SIG-M5 treated with dmso at 0.1 percent for 504 hours (cell line): ENCODE results near the gene TRMT2A.

Experiments
- DNase-seq: peaks from one replicate; lab custom pipeline; 2025; ENCODE audit not compliant: unreplicated experiment; lab: John Stamatoyannopoulos, UW

Gene TRMT2A

DNA sequence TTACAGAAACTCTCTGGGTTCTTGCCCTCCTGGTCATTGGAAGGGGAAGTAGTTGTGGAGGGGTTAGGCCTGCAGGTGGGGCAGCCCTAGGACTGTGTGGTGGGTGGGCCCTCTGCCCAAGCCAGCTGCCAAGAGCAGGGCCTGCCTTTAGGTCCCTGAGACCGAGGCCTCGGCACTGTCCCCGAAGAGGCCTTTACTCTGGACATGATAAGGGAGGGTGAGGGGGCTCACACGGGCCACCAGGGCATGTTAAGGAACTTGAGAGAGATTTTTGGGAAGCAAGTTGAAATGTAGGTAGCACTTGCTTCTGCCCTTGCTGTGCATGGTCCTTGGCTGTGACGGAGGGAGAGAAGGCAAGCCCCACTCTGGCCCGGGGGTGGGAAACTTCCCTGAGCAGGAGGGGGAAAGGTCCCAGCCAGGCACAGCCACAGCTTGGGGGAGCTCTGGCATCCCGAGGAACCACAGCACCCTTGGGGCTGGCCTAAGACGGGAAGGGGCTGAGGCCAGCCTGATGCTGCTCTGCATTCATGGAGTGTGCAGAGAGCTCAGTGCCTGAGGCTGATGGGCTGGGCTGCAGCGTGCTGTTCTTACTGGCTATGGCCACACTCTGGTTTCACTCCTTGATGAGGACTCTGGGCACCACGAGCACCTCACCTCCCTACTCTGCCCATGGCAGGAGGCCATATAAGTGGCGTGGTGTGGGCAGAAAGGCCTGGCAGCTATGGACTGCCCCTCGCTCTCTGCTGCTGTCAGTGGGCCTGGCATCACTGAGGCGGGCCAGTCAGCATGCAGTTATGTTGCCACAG lies 8.9 kb downstream of the TRMT2A start:
- no peak for DNase-seq

DNA sequence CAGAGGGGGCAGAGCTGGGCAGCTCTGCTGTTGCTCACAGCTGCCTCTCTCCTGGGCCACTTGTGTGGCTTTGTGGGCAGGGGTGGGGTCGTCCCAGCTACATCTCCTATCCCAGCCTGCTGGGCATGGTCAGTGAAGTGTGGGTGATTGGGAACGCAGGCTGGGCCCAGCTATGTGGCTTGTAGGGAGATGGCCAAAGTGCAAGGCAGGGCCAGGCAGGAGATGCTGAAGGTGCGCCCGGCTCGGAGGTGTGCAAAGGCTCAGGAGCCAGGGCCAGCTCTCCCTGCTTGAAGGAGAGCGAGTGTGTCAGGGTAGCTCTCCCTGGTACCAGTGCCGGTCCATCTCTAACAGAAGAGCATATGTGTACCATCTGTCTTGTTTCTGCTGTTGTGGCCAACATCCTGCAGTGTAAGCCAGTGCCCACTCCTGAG lies 9.5 kb downstream of the TRMT2A start:
- DNase-seq = no peak

DNA sequence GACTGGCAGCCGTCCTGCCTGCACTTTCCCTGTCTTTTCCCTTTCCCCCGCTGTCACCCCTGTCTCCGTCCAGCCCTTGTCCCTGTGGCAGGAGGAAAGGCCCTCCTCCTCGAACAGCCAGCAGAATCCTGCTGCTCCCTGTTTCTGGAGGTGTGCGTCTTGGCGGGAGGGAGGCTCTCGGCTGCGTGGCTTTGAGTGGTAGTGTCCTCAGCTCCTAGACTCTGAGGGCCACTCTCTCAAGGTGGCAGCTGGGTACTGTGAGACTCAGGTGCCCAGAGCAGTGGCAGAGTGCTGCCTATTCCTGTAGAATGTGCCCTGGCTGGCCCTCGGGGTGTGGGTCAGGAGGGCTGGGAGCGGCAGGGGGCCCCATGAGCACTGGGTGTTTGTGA lies 10.2 kb downstream of the TRMT2A start:
- DNase-seq = no peak

DNA sequence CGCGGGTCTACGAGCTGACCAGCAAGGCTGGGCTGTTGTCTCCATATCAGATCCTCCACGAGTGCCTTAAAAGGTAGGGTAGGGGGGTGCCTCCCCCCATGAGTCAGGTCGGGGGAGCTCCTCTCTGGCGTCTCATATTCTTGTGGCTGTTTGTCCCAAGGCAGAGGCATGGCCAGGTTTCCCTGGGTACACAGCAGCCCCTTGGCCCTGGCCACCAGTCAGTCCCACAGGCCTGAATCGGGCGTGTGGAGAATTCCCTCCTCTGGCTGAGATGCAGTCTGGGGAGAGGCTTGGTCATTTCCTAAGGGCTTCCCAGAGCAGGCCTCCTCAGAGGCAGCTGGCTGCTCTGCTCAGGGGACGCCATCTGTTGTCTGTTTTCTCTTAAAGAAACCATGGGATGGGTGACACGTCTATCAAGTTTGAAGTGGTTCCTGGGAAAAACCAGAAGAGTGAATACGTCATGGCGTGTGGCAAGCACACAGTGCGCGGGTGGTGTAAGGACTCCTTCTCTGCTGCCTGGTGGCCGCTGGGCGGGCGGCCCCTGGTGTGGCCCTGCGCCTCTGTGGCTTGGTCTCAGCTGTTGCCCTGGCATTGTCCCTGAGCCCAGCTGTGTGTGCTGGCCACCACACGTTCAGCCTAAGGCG lies 10.7 kb downstream of the TRMT2A start:
- no peak for DNase-seq

DNA sequence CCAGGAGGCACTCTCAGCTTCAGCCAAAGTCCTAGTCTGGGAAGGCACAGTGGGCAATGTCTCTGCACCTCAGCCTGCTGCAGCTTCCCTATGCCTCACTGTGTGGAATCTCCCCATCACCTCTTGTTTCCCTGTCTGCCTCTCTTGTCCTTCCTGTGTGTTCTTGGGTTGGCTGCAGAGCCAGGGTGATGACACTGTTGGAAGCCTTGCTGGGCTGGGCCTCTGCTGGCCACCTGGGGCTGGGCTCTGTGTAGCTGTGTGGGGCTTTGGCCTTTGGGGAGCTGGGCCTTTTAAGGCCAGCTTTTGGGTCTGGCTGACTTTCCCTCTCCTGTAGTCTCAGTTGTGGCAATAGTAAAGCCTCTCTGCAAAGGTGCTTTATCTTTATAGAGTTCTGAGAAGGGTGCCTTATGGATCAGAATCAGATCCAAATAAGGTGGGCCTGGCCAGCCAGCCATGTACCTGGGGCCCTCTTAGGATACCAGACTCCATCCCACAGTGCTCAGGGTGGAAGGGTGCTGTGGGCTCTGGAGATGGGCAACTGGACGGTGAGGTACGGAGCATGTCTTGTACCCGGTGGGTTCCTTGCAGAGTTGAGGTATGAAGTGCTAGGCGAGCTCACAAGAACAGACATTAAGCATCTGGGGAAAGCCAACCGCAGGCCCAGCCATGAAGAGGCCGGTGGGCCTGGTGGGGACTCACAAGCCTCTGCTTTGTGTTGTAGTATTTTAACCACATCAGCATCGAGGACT lies 11.4 kb downstream of the TRMT2A start:
- DNase-seq = no peak

DNA sequence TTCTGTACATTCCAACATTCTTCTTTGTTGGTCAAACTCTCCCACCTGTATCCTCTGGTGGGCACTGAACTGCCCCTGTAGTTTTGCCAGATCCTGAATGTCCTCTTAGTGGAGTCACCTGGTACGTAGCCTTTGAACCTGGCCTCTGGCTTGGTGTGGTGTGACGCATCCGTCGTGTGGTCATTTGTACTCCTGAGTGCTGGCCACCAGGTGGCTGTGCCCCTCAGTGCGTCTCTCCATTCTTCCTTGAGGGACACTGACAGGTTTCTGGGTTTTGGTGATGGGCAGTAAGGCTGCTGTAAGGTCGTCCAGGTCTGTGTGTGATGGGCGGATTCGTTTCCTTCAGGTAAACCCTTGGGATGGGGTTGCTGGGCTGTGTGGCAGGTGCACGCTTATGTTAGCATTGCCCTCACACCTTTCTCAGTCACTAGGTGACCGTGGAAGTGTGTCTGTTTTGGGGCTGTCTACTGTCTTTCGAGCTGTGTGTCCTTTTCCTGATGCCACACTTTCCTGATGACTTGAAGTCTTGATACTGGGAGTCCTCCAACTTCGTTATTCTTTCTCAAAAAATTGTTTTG lies 14.7 kb downstream of the TRMT2A start:
- DNase-seq = no peak

DNA sequence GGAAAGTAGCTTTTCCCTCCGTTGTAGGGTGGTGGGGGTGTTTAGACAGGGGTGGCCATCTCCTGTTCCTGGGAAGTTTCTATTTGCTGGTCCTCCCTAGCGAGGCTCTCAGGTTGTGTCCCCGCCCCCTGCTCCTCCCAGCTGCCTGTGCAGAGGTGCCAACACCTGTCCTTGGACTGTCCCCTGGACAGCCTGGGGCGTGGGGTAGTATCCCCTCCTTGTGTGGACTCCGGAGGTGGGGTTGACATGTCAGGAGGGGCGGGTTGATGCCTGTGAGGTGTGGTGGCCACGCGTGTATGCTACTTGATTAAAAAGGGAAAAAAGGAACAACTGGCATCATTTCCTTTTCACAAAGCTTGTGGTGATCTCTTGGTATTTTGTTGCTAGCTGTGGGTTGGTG lies 15.4 kb downstream of the TRMT2A start:
- DNase-seq = no peak

DNA sequence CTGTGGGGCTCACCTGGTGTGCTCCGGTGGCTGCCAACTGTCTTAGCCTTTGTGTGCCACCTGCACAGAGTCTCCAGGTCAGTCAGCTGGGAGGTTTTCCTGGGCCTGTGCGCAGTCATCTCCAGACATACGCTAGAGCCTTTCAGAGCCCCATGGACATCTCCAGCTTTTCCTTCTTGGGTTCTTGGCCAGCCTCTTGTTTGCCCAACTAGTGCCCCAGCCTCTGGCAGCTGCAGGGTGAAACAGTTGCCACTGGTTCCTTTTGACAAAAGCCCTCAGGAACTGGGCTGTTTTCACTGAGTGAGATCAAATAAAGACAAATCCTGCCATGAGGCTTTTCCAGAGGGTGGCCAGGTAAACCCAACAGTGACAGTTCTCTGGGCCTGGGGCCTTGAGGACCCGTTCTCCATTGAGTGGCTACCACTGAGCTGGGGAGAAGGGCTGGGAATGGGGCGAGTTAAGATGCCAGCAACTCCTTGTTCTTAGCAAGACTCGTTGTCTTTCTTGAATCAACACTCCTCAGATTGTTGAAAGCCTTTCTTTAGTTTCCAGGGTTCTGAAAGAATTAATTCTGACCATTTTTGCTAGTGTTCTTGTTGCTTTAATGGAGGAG lies 17.8 kb downstream of the TRMT2A start:
- DNase-seq = no peak

DNA sequence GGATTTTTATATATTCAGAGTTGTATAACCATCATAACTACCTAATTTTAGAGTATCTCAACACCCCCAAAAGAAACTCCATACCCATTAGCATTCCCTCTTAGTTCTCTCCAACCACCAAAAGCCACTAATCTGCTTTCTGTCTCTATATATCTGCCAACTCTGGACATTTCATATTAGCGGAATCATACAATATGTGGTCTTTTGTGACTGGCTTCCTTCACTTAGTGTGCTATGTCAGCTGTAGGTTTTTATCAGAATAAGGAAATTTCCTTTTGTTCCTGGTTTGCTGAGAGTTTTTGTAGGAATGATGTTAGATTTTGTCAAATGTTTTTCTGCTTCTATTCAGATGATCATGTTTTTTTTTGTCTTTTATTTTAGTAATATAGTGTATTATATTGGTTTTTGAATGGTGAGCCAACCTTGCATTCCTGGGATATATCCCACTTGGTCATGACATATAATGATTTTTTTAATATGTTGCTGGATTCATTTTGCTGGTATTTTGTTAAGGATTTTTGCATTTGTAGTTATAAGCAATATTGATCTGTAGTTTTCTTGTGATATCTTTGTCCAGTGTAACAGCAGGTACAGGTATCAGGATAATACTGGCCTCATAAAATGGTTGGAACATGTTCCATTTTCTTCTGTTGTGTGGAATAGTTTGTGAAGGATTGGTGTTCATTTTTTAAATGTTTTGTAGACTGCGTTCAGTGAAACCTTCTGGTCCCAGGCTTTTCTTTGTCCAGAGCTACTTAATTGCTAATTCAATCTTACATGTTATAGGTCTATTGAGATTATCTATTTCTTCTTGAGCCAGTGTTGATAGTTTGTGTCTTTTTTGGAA lies 20.2 kb downstream of the TRMT2A start:
- DNase-seq = no peak

DNA sequence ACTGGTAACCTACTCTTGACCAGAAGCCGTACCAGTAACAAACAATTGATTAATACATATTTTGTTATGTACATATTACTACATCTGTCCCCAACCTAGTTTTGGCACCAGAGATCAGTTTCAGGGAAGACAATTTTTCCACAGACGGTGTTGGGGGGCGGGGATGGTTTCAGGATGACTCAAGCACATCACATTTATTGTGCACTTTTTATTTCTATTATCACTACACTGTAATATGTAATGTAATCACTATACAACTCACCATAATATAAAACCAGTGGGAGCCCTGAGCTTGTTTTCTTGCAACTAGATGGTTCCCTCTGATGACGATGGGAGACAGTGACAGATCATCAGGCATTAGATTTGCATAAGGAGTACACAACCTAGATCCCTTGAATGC lies 21.5 kb downstream of the TRMT2A start:
- DNase-seq = no peak

DNA sequence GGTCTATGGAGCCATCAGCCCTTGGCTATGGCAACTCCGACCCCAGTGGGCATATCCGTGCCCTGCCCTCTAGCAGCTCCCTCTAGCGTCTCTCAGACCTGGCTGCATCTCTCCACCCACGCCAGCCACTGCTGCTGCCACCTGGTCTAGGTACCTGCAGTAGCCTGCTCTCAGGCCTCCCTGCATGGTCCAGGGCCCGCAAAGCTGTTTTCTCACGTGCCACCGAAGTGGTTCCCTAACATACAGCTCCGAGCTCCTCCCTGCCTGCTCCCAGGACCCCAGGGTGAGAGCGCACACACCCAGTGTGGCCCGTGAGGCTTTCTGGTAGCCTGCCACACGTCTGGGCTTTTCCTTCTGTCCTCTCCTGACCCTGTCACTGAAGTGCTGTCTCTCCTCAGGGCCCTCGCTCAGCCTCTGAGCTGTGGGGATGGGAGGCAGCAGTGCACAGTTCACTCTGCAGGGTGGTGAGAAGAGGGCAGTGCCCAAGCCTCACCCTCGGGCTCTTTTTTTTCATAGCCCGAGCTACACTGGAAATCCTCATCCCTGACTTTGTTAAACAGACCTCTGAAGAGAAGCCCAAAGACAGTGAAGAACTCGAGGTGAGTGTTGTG lies 22.7 kb downstream of the TRMT2A start:
- no peak for DNase-seq

DNA sequence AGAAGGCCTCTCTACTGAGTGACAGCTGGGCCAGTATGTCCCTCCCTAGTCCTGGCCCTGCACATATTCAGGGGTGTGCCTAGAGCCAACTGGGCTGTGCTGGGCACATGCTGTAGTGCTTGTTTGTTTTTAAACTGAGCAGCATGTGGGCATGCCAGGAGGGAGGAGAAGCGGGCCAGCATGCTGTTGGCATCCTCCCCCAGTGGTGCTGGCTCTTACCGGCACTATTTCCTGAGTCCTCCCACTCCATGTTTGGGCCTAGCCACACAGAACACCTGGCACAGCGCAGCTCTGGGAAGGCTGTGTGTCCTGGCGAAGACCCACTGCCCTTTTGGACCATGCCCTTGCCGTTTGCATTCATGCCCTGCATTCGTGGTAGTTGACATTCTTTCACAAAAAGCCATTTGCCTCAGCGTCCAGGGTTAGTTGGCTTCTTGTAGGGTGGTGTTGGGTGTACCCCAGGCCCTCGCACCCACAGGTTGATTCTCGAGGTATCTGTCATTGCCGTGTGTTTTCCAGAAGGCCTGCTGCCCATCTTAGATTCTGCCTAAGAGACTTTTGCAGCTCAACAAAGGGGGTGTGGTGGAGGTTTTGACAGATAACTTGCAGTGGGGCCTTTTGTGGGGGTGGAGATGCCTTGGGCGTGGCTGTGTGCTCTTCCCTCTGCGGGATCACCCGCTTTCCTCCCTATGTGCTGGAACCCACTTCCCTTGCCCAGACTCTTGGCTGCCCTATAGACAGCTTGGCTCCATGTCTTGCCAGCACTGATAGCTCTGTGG lies 23.4 kb downstream of the TRMT2A start:
- DNase-seq = no peak

DNA sequence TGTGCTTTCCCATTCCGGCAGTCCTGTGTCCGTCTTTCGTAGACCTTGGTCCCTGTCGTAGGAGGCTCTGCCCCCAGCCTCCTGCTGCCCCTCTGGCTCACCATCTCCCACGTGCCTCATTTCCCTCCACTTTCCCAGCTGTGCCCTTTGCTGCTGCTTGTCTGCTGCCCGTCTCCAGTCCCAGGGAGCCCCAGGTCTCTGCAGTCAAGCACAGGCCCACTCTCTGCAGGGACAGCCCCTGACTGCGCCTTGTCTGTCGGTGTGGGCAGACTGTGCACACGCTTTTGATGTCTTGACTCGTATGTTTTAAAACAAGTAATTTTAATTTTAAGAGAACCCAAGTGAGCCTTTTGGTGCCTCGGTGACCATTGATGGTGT lies 24.6 kb downstream of the TRMT2A start:
- DNase-seq = no peak

DNA sequence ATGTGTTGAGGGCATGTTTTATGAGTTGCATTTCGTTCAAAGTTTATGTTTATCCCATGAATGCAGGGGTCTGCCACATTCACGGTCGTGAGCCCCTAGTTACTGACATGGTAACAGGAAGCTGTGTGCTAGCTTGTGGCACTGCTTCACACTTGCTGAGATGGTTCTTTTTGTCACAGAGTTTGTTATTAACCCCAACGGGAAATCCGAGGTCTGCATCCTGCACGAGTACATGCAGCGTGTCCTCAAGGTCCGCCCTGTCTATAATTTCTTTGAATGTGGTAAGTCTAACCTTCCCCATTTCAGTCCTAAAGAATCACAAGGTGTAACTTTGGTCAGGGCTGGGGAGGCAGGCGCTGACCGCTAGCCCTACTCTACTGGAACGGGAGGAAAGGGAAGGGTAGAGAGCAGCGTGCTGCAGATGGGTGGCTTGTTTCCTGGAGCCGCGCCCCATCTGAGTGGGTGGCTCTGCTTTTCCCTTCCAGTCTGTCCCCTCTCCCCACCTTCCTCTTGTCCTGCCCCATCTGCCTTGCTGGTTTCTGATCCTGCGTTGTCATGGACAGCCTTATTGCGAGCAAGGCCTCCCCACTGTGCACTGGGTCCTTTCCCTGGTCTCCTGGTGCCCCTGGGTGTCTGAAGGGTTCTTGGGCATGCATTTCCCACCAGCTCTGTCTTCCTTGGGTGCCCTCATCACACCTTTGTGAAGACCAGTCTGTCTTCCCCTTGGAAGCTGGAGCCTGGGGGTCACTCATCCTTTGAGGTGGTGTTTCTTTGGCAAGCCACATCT lies 25.1 kb downstream of the TRMT2A start:
- DNase-seq = no peak

DNA sequence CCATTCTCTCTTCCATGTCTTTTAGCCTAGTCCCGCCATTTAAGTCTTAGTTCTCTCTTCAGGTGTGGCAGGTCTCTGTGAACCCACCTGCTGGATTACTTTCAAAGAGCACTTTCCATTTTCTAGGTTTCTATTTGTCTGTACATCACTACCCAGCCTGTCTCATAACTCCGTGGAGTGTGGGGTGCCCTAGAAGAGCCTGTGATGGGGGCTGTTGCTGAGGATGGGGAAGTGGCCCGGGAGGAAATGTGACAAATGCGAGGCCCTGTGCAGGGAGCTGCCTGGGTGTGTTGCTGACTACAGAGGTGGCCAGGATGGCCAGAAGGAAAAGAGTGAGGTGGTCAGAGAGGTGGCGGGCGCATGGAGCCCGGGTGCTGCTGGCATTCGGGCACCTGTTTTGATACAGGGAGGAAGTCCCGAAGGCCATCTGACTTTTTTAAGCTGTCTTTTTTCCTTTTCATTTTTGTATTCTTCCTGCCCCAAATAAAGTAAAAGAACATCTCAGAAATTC lies 26.2 kb downstream of the TRMT2A start:
- DNase-seq = no peak

DNA sequence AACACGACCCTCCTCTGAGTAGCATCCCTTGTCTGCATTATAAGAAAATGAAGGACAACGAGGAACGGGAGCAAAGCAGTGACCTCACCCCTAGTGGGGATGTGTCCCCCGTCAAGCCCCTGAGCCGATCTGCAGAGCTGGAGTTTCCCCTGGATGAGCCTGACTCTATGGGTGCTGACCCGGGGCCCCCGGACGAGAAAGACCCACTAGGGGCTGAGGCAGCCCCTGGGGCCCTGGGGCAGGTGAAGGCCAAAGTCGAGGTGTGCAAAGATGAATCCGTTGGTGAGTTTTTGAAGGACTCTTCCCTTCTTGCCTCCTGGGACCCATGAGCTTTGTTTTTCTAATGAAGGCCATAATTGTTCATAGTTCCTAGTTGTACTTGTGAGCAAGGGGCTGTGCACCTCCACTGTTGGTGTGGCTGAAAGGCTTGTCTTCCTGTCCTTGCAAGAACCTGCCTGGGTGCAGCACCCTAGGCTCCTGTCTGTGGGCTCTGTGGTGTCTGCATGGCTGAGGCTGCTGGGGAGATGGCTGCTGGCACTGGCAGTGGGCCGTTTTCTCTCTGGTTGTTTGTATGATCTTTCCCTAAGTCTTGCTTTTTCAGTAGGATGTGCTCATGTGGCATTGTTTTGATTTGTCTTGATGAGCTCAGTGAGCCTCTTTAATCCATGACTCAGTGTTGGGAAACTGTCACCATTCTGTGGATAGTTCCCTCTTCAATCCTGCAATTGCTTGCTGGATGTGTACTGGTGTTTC lies 26.9 kb downstream of the TRMT2A start:
- DNase-seq = no peak

DNA sequence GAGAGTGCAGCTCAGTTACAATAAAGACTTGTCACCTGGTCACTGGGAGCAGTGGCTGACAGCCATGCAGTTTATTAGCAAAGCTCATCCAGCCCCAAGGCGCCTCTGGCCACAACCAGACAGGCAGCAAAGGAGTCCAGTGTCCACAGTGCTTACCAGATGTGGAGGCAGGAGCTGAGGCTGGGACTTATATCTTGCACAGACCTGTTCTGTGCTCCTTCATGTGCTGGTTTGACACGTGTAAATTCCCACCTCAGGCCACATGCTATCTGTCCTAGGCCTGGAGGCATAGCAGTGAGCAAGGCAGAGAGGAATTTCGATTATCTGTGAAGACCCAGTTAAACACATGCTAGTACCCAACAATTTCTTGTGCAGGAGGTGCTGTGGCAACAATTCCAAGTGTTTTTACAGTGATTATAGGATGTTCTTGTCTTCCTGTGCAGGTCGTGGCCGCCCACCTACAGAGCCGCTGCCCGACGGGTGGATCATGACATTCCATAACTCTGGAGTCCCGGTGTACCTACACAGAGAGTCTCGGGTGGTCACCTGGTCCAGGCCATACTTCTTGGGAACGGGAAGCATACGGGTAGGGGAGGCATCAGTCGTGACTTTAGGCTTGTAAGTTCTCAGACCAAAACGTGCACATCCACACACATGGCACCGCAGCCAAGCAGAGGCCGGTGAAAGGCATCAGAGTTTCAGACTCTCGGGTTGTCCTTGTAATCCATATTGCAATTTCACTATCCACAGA lies 27.6 kb downstream of the TRMT2A start:
- no peak for DNase-seq
